Left cardiac atrium (tissue), 4 donors: ENCODE results near the gene CCDC169. TPM values are rescaled to one million over a fixed set of nuclear protein-coding genes. Genes with fewer than 3 reads are reported as not detected.

Source experiments
- ATAC-seq, 2 donors: fragments of 200-7000 bp; cut with Tn5 transposase; one replicate each; pipeline ENCODE4 v1.9.1; 2020; ENCODE audit warnings: mild to moderate bottlenecking in 2 of 2, moderate library complexity in 2 of 2
- DNase-seq: peaks from one replicate; pipeline ENCODE4 v3.0.0-alpha.2; 2020
- intact Hi-C, 2 donors: fragments of 100-400 bp; cut with DNase I; formaldehyde crosslinking; loops; one replicate each; pipeline versions ENCODE4 v1.14.1 to v1.15.1; 2022 to 2023
- total RNA-seq, 2 donors: library from RNA; stranded (reverse); fragmentation: NEBNext Ultra II Directional; extraction: Animal tissue kit (Norgen Biotek cat#: 25700); gene quantifications; one replicate each; pipeline ENCODE4 v1.2.1, GENCODE V29; 2021
- donor health status: DM: no; HTN: yes; CAD: no.
- donor health status: DM: no; HTN: yes; CAD: no; lungs with severe emphysema.
- donor health status: DM: yes; HTN: yes; CAD: no.
- donor health status: Dilated cardiomyopathy.

CCDC169 gene
- total RNA-seq, 2 donors from 2014 or later: 0.68 to 1.8 TPM

GRCh38 chr13:36188441-36188840 is 109.2 kb downstream of the CCDC169 start:
- ATAC-seq (no peak), DNase-seq (no peak)
- intact Hi-C loops: no loop called here

- no peak for ATAC-seq
- intact Hi-C loops: no loop called here
These were observed 113.7 kb downstream of the CCDC169 start for GRCh38 chr13:36183901-36184300.

More at GRCh38 chr13:36183901-36184300, 113.7 kb downstream of the CCDC169 start:
- no peak for DNase-seq

Other genes starting within 250 kb of the CCDC169 start
- gene DCLK1, start 166.4 kb downstream of the CCDC169 start, total RNA-seq: 10 to 100 TPM; 18.2 to 30.1 TPM
- under 1 TPM in 1 of 2 donors, not detected in 1; 0.24 TPM for gene SOHLH2, start 83.3 kb downstream of the CCDC169 start, total RNA-seq
- 10 to 100 TPM; 45.3 to 49.4 TPM for gene SPART, start 48.6 kb upstream of the CCDC169 start, total RNA-seq
- gene CCNA1, start 134.7 kb upstream of the CCDC169 start, total RNA-seq: under 1 TPM in 1 of 2 donors, not detected in 1; 0.18 TPM